Measurements from ENCODE around the gene TBCD. TPM values are rescaled to one million over a fixed set of nuclear protein-coding genes. Genes with fewer than 3 reads are reported as not detected.

TBCD gene
- total RNA-seq, 2 experiments from 2014 or later = 155 to 157 TPM

GRCh38 chr17:82894389-82894788 lies 142.5 kb downstream of the TBCD start:
- Mint-ChIP-seq H3K4me3 (peak overlapping the region; percentile 65), H3K9me3 (no peaks in the 10 kb centered on the region), H3K36me3 (ENCODE audit: low read depth) (peaks cover 47% of the 10 kb centered on the region), H3K27me3 (no peaks in the 10 kb centered on the region), H3K27ac (peak overlapping the region; percentile 92), H3K4me1 (peaks cover 43% of the 10 kb centered on the region)
- CTCF ChIA-PET = interaction anchor here (1.4 to 2.5 kb wide), 2 partner anchors 23 to 113 kb away, joined by 5 to 9 read pairs; no protein-coding TSS in a partner anchor
- POLR2A ChIA-PET = no interaction called here
- no peak for DNase-seq

- Mint-ChIP-seq H3K27me3 (no peaks in the 10 kb centered on the region), H3K4me1 (peaks cover 44% of the 10 kb centered on the region), H3K4me3 (no peak overlapping the region), H3K36me3 (ENCODE audit: low read depth) (peaks cover 40% of the 10 kb centered on the region), H3K9me3 (no peaks in the 10 kb centered on the region), H3K27ac (no peak overlapping the region)
- ChIA-PET POLR2A (no interaction called here), CTCF (interaction anchor here (1.4 kb wide), 1 partner anchor 23 kb away, joined by 5 read pairs; no protein-coding TSS in a partner anchor)
- DNase-seq = no peak
These were observed 143.2 kb downstream of the TBCD start for GRCh38 chr17:82895087-82895486.

DNA sequence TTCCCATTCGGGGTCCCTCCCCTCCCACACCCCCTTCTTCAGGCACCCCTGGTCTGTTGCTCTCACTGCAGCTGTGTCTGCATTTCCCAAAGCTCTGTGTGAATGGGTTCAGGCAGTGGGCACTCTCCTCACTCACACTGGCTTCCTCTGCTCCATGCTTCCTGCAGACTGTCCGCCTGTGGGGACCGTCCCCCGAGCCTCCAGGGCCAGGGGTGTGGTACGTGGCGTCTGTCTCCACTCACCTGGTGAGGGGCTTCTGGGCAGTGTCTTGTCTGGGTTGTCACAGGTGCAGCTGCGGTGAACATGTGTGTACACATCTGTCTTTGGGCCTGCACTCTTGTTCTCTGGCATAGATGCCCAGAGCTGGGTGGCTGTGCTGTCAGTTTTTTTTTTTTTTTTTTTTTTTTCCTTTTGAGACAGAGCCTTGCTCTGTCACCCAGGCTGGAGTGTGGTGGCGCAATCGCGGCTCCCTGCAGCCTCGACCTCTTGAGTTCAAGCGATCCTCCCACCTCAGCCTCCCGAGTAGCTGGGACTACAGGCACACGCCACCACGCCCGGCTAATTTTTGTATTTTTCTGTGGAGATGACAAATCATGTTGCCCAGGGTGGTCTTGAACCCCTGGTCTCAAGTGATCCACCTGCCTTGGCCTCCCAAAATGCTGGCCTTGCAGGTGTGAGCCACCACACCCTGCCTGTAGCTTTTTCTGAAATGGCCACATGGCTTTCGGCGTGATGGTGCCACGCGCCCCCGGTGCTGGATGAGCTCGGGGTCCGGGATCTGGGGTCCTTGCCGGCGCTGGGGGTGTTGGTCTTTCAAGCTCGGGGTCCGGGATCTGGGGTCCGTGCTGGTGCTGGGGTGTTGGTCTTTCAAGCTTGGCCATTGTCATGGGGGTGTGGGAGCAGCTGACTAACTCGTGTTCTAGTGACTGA lies 144.5 kb downstream of the TBCD start:
- Mint-ChIP-seq H3K9me3 (no peaks in the 10 kb centered on the region), H3K4me3 (no peak overlapping the region), H3K36me3 (ENCODE audit: low read depth) (peaks cover 38% of the 10 kb centered on the region), H3K27ac (no peak overlapping the region), H3K27me3 (no peaks in the 10 kb centered on the region), H3K4me1 (peaks cover 48% of the 10 kb centered on the region)
- no peak for DNase-seq
- CTCF ChIA-PET = interaction anchor here (0.6 to 2.4 kb wide), 5 partner anchors 12 to 114 kb away, joined by 3 to 10 read pairs (median 5); no protein-coding TSS in a partner anchor
- POLR2A ChIA-PET = no interaction called here

- POLR2A ChIA-PET = no interaction called here
- Mint-ChIP-seq H3K36me3 (ENCODE audit: low read depth) (peaks cover 38% of the 10 kb centered on the region), H3K4me1 (peaks cover 39% of the 10 kb centered on the region), H3K27ac (no peak overlapping the region), H3K4me3 (no peak overlapping the region), H3K9me3 (no peaks in the 10 kb centered on the region), H3K27me3 (no peaks in the 10 kb centered on the region)
- no peak for DNase-seq
- CTCF ChIA-PET = interaction anchor here (1.1 to 2.4 kb wide), 3 partner anchors 13 to 80 kb away, joined by 5 to 10 read pairs (median 5); no protein-coding TSS in a partner anchor
These were observed 145.8 kb downstream of the TBCD start for GRCh38 chr17:82897514-82898249.

- Mint-ChIP-seq H3K4me3 (no peak overlapping the region), H3K9me3 (no peaks in the 10 kb centered on the region), H3K4me1 (peaks cover 26% of the 10 kb centered on the region), H3K27me3 (no peaks in the 10 kb centered on the region), H3K27ac (no peak overlapping the region), H3K36me3 (ENCODE audit: low read depth) (peaks cover 38% of the 10 kb centered on the region)
- DNase-seq = no peak
- POLR2A ChIA-PET = no interaction called here
- CTCF ChIA-PET = no interaction called here
These were observed 147.2 kb downstream of the TBCD start for GRCh38 chr17:82898976-82899514.

DNA sequence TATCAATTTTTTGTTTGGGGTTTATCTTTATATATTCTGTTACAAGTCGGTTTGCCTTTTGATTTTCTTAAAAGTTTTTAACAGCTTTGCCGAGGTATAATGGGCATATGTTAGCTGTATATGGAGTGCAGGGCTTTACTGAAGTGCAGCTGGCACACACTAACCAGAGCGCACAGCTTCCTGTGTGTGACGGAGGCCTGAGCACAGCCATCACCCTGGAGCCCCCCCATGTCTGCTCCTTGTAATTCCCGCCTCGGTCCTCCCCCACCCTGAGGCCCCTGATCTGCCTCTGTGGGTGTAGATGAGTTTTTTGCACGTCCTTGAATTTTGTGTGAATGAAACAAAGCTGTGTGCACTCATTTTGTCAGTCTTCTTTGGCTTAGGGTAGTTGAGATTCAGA lies 148.1 kb downstream of the TBCD start:
- H3K4me3 Mint-ChIP-seq = no peak overlapping the region
- peaks cover 17% of the 10 kb centered on the region for H3K4me1 Mint-ChIP-seq
- H3K27ac Mint-ChIP-seq = peak overlapping the region; percentile 33
- no peaks in the 10 kb centered on the region for H3K9me3 Mint-ChIP-seq
- peaks cover 36% of the 10 kb centered on the region for H3K36me3 Mint-ChIP-seq (ENCODE audit: low read depth)
- ChIA-PET POLR2A (no interaction called here), CTCF (interaction anchor here (0.7 kb wide), 1 partner anchor 82 kb away, joined by 3 read pairs; no protein-coding TSS in a partner anchor)
- no peak for DNase-seq
- H3K27me3 Mint-ChIP-seq = no peaks in the 10 kb centered on the region

DNA sequence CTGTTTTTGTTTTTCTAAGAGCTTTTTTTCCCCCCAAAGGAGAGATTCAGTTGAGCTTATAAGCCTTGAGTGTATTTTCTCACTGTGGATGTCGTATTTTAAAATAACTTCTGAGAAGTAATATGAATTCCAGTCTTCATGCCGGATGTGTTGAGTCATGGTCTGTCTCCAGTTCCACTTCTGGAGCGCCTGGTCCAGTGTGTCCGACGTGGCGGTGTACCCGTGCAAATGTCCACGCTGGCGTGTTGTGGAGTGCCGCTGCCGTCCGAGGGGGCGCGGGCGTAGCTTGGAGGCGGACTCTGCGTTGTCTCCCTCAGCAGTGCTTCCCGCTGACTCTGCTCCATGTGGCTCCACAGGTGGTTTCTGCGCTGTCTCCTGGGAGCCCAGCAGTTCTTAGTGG lies 148.9 kb downstream of the TBCD start:
- Mint-ChIP-seq H3K9me3 (no peaks in the 10 kb centered on the region), H3K27me3 (no peaks in the 10 kb centered on the region), H3K4me1 (peaks cover 12% of the 10 kb centered on the region), H3K4me3 (no peak overlapping the region), H3K36me3 (ENCODE audit: low read depth) (peaks cover 32% of the 10 kb centered on the region), H3K27ac (no peak overlapping the region)
- no peak for DNase-seq
- CTCF ChIA-PET = interaction anchor here (0.7 kb wide), 1 partner anchor 83 kb away, joined by 3 read pairs; no protein-coding TSS in a partner anchor
- POLR2A ChIA-PET = no interaction called here

GRCh38 chr17:82901356-82901755 lies 149.5 kb downstream of the TBCD start:
- H3K9me3 Mint-ChIP-seq = no peaks in the 10 kb centered on the region
- H3K4me3 Mint-ChIP-seq = no peak overlapping the region
- no peak overlapping the region for H3K27ac Mint-ChIP-seq
- no peak for DNase-seq
- ChIA-PET POLR2A (no interaction called here), CTCF (interaction anchor here (1.0 kb wide), 1 partner anchor 27 kb away, joined by 3 read pairs; no protein-coding TSS in a partner anchor)
- peaks cover 12% of the 10 kb centered on the region for H3K4me1 Mint-ChIP-seq
- no peaks in the 10 kb centered on the region for H3K27me3 Mint-ChIP-seq
- H3K36me3 Mint-ChIP-seq (ENCODE audit: low read depth) = peaks cover 32% of the 10 kb centered on the region

- CTCF ChIA-PET = interaction anchor here (1.0 to 2.1 kb wide), 3 partner anchors 11 to 28 kb away, joined by 3 to 4 read pairs (median 3); no protein-coding TSS in a partner anchor
- no peak overlapping the region for H3K27ac Mint-ChIP-seq
- POLR2A ChIA-PET = no interaction called here
- H3K27me3 Mint-ChIP-seq = no peaks in the 10 kb centered on the region
- peaks cover 12% of the 10 kb centered on the region for H3K4me1 Mint-ChIP-seq
- H3K36me3 Mint-ChIP-seq (ENCODE audit: low read depth) = peaks cover 30% of the 10 kb centered on the region
- H3K4me3 Mint-ChIP-seq = no peak overlapping the region
- H3K9me3 Mint-ChIP-seq = no peaks in the 10 kb centered on the region
- DNase-seq = no peak
These were observed 150.0 kb downstream of the TBCD start for GRCh38 chr17:82901856-82902255.

- no peaks in the 10 kb centered on the region for H3K9me3 Mint-ChIP-seq
- no peak for DNase-seq
- no peaks in the 10 kb centered on the region for H3K27me3 Mint-ChIP-seq
- H3K4me3 Mint-ChIP-seq = no peak overlapping the region
- ChIA-PET CTCF (interaction anchor here (1.1 to 2.1 kb wide), 2 partner anchors 9 to 27 kb away, joined by 3 to 4 read pairs; no protein-coding TSS in a partner anchor), POLR2A (no interaction called here)
- no peak overlapping the region for H3K27ac Mint-ChIP-seq
- peaks cover 22% of the 10 kb centered on the region for H3K4me1 Mint-ChIP-seq
- H3K36me3 Mint-ChIP-seq (ENCODE audit: low read depth) = peaks cover 31% of the 10 kb centered on the region
These were observed 151.4 kb downstream of the TBCD start for GRCh38 chr17:82902972-82903874.

- peaks cover 30% of the 10 kb centered on the region for H3K36me3 Mint-ChIP-seq (ENCODE audit: low read depth)
- no peaks in the 10 kb centered on the region for H3K27me3 Mint-ChIP-seq
- DNase-seq = no peak
- CTCF ChIA-PET = no interaction called here
- H3K4me1 Mint-ChIP-seq = peaks cover 30% of the 10 kb centered on the region
- no peak overlapping the region for H3K27ac Mint-ChIP-seq
- POLR2A ChIA-PET = no interaction called here
- H3K9me3 Mint-ChIP-seq = no peaks in the 10 kb centered on the region
- no peak overlapping the region for H3K4me3 Mint-ChIP-seq
These were observed 153.3 kb downstream of the TBCD start for GRCh38 chr17:82905130-82905529.
